Natural killer cell (primary cell): ENCODE data around the gene DLK2. TPM values are rescaled to one million over a fixed set of nuclear protein-coding genes. Genes with fewer than 3 reads are reported as not detected.

Experiments
- ATAC-seq, 3 donors: fragments of 150-1000 bp in 2 of 3; fragments of 200-7000 bp in 1 of 3; cut with Tn5 transposase; 1 replicate in 1 of 3; 2 replicates in 2 of 3; pipeline ENCODE4 v1.10.0; 2021; ENCODE audit warnings: mild to moderate bottlenecking in 2 of 3, moderate library complexity in 2 of 3
- DNase-seq, 2 donors: peaks; one replicate each; pipeline versions ENCODE4 v3.0.0 to v3.0.0-alpha.2; 2013 to 2021; ENCODE audit warnings: mixed read lengths in 1 of 2
- H3K27ac ChIP-seq: one replicate; pipeline ENCODE4 v1.5.1; 2013; ENCODE audit warnings: mild to moderate bottlenecking, low read length
- H3K27me3 ChIP-seq: one replicate; pipeline ENCODE4 v1.6.1; 2013; ENCODE audit warnings: low read length; ENCODE audit not compliant: control insufficient read depth, insufficient read depth
- H3K36me3 ChIP-seq: one replicate; pipeline ENCODE4 v1.6.1; 2013; ENCODE audit warnings: low read length; ENCODE audit not compliant: control insufficient read depth, insufficient read depth
- H3K4me1 ChIP-seq: one replicate; pipeline ENCODE4 v1.6.1; 2013; ENCODE audit warnings: low read length; ENCODE audit not compliant: control insufficient read depth, insufficient read depth
- H3K4me3 ChIP-seq: one replicate; pipeline ENCODE4 v1.5.1; 2013; ENCODE audit warnings: low read length
- H3K9me3 ChIP-seq: one replicate; pipeline ENCODE4 v1.6.1; 2013; ENCODE audit warnings: low read length; ENCODE audit not compliant: control insufficient read depth, insufficient read depth
- H3K27ac Mint-ChIP-seq, 2 donors: one replicate each; pipeline ENCODE4 v1.8.0; 2022; ENCODE audit warnings: mild to moderate bottlenecking in 2 of 2, mixed read lengths in 2 of 2, moderate library complexity in 1 of 2
- H3K27me3 Mint-ChIP-seq, 2 donors: one replicate each; pipeline ENCODE4 v1.8.0; 2022; ENCODE audit warnings: low read depth in 2 of 2, mixed read lengths in 2 of 2
- H3K36me3 Mint-ChIP-seq: one replicate; pipeline ENCODE4 v1.8.0; 2022; ENCODE audit warnings: mixed read lengths
- H3K4me1 Mint-ChIP-seq, 2 donors: one replicate each; pipeline ENCODE4 v1.8.0; 2022; ENCODE audit warnings: mixed read lengths in 2 of 2
- H3K4me3 Mint-ChIP-seq: one replicate; pipeline ENCODE4 v1.8.0; 2022; ENCODE audit warnings: mild to moderate bottlenecking, moderate library complexity, mixed read lengths
- H3K9me3 Mint-ChIP-seq, 2 donors: one replicate each; pipeline ENCODE4 v1.8.0; 2022; ENCODE audit warnings: mixed read lengths in 2 of 2
- WGBS: methylation state at CpG from one replicate; pipeline ENCODE4 v1.1.7; 2013; ENCODE audit warnings: missing lambda C conversion rate; ENCODE audit not compliant: insufficient coverage; 5-methylcytosine and 5-hydroxymethylcytosine counted together
- intact Hi-C: fragments of 100-400 bp; cut with micrococcal nuclease; formaldehyde crosslinking; loops from one replicate; pipeline ENCODE4 v1.14.2; 2022
- total RNA-seq, 4 donors: library from RNA; stranded (reverse); fragments of 120-200 nt in 1 of 4; gene quantifications; one replicate each; pipeline versions ENCODE4 v1.2.3 to v1.2.4, GENCODE V29; 2013 to 2022
- TF ChIP-seq, protein P1 (sequence below): fragments of 200-600 bp; IDR thresholded peaks from one replicate; pipeline ENCODE4 v1.8.0; 2022; ENCODE audit warnings: antibody characterized with exemption

Gene DLK2
- total RNA-seq, 3 donors from 2014 or later (not counting 1 experiment from before 2014, with no cell fraction given) = not detected

DNA sequence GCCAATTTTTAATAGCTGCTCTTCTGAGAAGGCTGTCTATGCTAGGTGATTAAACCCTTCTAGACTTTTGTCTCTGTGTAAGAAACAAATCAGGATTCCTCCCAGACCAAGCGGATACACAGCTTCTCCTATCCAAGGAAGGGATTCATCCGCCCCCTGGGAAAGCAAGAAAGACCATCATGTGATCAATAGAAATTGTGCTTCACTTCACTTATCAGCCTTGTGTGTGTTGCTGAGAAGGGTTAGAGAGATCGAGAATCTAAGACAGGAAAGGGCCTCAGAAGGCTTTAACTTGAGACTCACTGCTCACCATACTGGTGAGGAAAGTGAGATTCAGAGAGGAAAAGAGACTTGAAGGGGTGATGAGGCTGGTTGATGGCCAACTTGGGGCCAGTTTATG lies 26.5 kb downstream of the DLK2 start:
- intact Hi-C loops = loop anchor here (5.0 kb wide), 1 partner anchor 37 kb away; no protein-coding TSS in a partner anchor
- Histone ChIP-seq H3K4me3 (no peak overlapping the region), H3K27ac (peak overlapping the region; percentile 70), H3K36me3 (peaks cover 17% of the 10 kb centered on the region), H3K27me3 (no peaks in the 10 kb centered on the region), H3K9me3 (no peaks in the 10 kb centered on the region), H3K4me1 (peaks cover 27% of the 10 kb centered on the region)
- no peaks in the 10 kb centered on the region for H3K27me3 Mint-ChIP-seq
- no peaks in the 10 kb centered on the region for H3K9me3 Mint-ChIP-seq
- H3K4me1 Mint-ChIP-seq = peaks cover 19 to 29% of the 10 kb centered on the region in 2 donors
- no peak for ATAC-seq
- H3K36me3 Mint-ChIP-seq = no peaks in the 10 kb centered on the region
- TF ChIP-seq, protein P1, sequence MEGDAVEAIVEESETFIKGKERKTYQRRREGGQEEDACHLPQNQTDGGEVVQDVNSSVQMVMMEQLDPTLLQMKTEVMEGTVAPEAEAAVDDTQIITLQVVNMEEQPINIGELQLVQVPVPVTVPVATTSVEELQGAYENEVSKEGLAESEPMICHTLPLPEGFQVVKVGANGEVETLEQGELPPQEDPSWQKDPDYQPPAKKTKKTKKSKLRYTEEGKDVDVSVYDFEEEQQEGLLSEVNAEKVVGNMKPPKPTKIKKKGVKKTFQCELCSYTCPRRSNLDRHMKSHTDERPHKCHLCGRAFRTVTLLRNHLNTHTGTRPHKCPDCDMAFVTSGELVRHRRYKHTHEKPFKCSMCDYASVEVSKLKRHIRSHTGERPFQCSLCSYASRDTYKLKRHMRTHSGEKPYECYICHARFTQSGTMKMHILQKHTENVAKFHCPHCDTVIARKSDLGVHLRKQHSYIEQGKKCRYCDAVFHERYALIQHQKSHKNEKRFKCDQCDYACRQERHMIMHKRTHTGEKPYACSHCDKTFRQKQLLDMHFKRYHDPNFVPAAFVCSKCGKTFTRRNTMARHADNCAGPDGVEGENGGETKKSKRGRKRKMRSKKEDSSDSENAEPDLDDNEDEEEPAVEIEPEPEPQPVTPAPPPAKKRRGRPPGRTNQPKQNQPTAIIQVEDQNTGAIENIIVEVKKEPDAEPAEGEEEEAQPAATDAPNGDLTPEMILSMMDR = no peak
- DNase-seq = no peak
- H3K27ac Mint-ChIP-seq = peak overlapping the region; percentile 91 to 92
- 94% methylated on average over 3 of the region's 3 CpGs for WGBS
- H3K4me3 Mint-ChIP-seq = peak overlapping the region; percentile 97

DNA sequence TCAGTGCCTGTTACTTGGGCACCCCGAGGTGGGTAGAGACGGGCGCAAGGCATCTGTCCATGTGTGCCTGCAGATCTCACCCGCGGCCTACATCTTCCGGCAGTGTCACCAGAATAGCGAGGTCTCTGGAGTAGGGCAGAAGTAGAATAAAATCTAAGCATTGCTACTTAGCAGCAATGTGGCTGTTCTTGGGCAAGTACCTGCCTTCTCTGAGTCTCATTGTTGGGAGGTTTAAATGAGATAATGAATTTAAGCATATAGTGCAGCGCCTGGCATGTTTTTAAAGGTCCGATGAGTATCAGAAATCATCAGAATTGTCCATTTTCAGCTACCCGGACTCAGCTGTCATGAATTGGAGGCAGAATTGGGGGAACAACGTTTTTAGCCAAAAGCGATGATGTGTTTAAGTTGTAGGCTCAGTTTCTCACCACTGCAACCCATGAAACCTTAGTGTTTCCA lies 27.2 kb downstream of the DLK2 start:
- Mint-ChIP-seq H3K9me3 (no peaks in the 10 kb centered on the region), H3K36me3 (no peaks in the 10 kb centered on the region), H3K27ac (peak overlapping the region; percentile 91 to 92), H3K4me3 (peak overlapping the region; percentile 97), H3K27me3 (no peaks in the 10 kb centered on the region), H3K4me1 (peaks cover 19 to 29% of the 10 kb centered on the region in 2 donors)
- Histone ChIP-seq H3K27me3 (no peaks in the 10 kb centered on the region), H3K4me3 (peak overlapping the region; percentile 77), H3K4me1 (peaks cover 27% of the 10 kb centered on the region), H3K27ac (peak overlapping the region; percentile 70), H3K9me3 (no peaks in the 10 kb centered on the region), H3K36me3 (peaks cover 10% of the 10 kb centered on the region)
- DNase-seq (peak in 1 of 2 donors; percentile 20), ATAC-seq (peak; percentile 28 to 43 (median 28))
- WGBS = 14% methylated on average over 11 of the region's 12 CpGs
- TF ChIP-seq, protein P1 = no peak
- intact Hi-C loops = loop anchor here (5.0 kb wide), 1 partner anchor 36 kb away; no protein-coding TSS in a partner anchor

DNA sequence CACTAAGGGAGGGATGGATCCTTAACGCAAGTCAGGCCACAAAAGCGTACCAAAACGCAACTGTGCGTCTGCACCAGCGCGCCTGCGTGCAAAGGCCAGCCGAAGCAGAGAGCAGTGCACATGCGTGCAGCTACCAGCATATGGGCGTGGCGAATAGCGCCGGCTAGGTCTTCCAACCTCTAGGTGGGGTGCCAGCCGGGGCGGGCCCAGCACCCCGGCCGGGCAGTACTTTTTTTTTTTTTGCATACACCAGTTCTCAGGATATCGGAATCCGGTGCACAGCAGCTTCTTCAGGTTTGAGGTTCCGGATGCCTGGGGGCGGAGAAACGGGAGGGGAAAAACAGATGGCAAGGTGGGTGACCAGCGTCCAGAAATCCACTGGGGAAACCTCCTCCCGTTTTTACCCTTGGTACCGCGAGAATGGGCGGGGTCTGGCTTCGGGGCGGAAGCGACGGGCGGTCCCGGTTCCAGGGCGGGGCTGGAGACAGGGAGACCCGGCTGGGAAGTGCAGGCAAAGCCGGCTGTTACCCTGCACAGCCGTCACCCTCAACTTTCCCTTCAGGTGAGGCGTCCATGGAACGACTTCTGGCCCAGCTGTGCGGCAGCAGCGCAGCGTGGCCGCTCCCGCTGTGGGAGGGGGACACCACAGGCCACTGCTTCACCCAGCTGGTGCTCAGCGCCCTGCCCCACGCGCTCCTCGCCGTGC lies 27.8 kb downstream of the DLK2 start, which contains the start of gene ABCC10:
TSS of gene ABCC10 (plus strand) at position 136 of the 706 bp plus-strand sequence. CDS start at position 574, 438 bp downstream.
- DNase-seq (peak; percentile 88 to 98), ATAC-seq (peak; percentile 94 to 98 (median 94))
- Histone ChIP-seq H3K27me3 (no peaks in the 10 kb centered on the region), H3K4me1 (peaks cover 27% of the 10 kb centered on the region), H3K36me3 (peaks cover 7% of the 10 kb centered on the region), H3K4me3 (peak within 1 kb of the TSS; percentile 77), H3K9me3 (no peaks in the 10 kb centered on the region), H3K27ac (peak within 1 kb of the TSS; percentile 70)
- intact Hi-C loops = loop anchor here (1.0 to 5.0 kb wide), 4 partner anchors 27 to 90 kb away; partner anchors contain the start of genes DLK2, POLR1C and ZNF318
- H3K9me3 Mint-ChIP-seq = no peaks in the 10 kb centered on the region
- H3K4me3 Mint-ChIP-seq = peak within 1 kb of the TSS; percentile 97
- peaks cover 19 to 29% of the 10 kb centered on the region in 2 donors for H3K4me1 Mint-ChIP-seq
- H3K36me3 Mint-ChIP-seq = no peaks in the 10 kb centered on the region
- under 1% methylated on average over 49 of the region's 49 CpGs for WGBS
- TF ChIP-seq, protein P1 = peak; percentile 12
- peak within 1 kb of the TSS; percentile 91 to 92 for H3K27ac Mint-ChIP-seq
- no peaks in the 10 kb centered on the region for H3K27me3 Mint-ChIP-seq
